ENCODE results near the gene CD6. TPM values are rescaled to one million over a fixed set of nuclear protein-coding genes. Genes with fewer than 3 reads are reported as not detected.

The CD6 gene
- total and polyA plus RNA-seq, 4 donors, result 1.2 to 3.1 (median 1.7) TPM

DNA sequence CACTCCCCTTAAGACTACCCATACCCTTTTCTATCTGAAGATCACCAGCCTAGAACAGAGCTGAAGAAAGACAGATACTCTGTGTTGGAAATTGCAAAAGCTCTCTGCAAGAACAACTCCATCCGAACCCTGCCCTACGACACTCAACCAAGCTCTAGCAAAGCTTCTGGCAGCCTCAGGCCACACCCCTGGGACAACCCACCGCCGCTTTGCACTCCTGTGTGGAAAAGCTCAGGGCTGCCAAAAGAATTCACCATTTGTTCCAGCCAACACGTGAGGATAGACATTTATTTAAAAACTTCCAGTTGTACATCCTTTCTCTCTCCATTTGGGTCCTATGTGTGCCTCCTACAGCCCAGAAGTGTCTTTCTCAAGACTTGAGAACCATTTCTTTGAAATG, 68.4 kb downstream of the CD6 start:
- Histone ChIP-seq H3K27ac (ENCODE audit: low read depth in 1 of 2, low read length in 1 of 2) (no peak overlapping the region), H3K9ac (ENCODE audit: insufficient read depth in 1 of 2, low read length in 2 of 2) (no peak overlapping the region), H3K27me3 (ENCODE audit: control insufficient read depth in 3 of 3, insufficient read depth in 3 of 3, low read length in 2 of 3) (no peaks in the 10 kb centered on the region), H3K4me3 (no peak overlapping the region), H3K36me3 (ENCODE audit: control insufficient read depth in 4 of 4, insufficient read depth in 4 of 4, low read length in 4 of 4) (no peaks in the 10 kb centered on the region), H3K9me3 (ENCODE audit: control insufficient read depth in 4 of 4, insufficient read depth in 3 of 4, low read length in 3 of 4) (no peaks in the 10 kb centered on the region), H3K4me1 (ENCODE audit: control insufficient read depth in 5 of 5, insufficient read depth in 5 of 5, low read length in 5 of 5) (peaks cover 0 to 12% (median 0%) of the 10 kb centered on the region in 5 donors)
- WGBS, 2 donors, result 67 to 79% methylated on average over 5 of the region's 5 CpGs
- DNase-seq (no peak), ATAC-seq (ENCODE audit: insufficient read depth, low FRiP score) (no peak)
- no peak for TF ChIP-seq CTCF (IDR thresholded peaks at IDR 0.05; ENCODE audit: control extremely low read depth, extremely low read depth)

DNA sequence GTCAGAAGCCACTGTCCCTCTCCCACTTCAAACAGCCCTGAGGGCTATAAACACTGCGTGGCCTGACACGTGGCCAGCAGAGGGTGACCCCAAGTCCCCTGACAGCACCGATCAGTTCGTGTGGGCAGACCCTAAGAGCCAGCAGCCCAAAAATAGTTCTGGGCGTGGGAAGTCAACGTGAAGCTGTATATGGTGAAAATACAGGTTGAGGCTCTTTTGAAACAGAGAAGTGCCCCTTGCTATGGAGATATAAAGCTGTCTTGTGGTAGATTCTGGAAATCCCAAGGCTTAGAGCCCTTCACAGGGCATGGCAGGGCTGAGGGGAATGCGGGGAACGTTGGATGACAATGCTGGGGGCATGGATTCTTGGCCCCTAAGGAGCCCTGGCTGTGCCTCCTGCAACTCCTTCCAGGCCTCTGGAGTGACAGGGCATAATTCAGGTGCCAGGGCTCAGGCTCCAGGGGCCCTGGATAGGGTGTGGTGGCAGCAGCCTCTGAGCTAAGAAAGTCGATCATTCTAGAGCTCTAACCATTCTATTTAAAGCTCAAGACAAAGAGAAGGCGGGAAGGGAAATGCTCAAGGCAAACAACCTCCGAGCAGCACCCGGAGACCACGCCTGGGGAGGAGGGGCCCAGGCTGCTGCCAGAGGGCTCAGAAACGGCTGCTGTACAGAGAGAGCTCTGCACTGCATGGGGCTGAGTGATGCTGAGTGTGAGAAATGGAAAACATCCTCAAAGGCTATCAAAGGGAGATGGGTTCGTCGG, 70.5 kb downstream of the CD6 start:
- DNase-seq, result peak; percentile 85 to 93 (median 87)
- ATAC-seq (ENCODE audit: insufficient read depth, low FRiP score), result peak; percentile 58
- Histone ChIP-seq H3K4me3 (no peak overlapping the region), H3K9ac (ENCODE audit: insufficient read depth in 1 of 2, low read length in 2 of 2) (peak overlapping the region in 1 of 2 donors; percentile 43), H3K27ac (ENCODE audit: low read depth in 1 of 2, low read length in 1 of 2) (peak overlapping the region in 1 of 2 donors; percentile 68), H3K27me3 (ENCODE audit: control insufficient read depth in 3 of 3, insufficient read depth in 3 of 3, low read length in 2 of 3) (no peaks in the 10 kb centered on the region), H3K4me1 (ENCODE audit: control insufficient read depth in 5 of 5, insufficient read depth in 5 of 5, low read length in 5 of 5) (peaks cover 0 to 12% (median 0%) of the 10 kb centered on the region in 5 donors), H3K36me3 (ENCODE audit: control insufficient read depth in 4 of 4, insufficient read depth in 4 of 4, low read length in 4 of 4) (no peaks in the 10 kb centered on the region), H3K9me3 (ENCODE audit: control insufficient read depth in 4 of 4, insufficient read depth in 3 of 4, low read length in 3 of 4) (no peaks in the 10 kb centered on the region)
- 30% methylated on average over 16 of the region's 16 CpGs for WGBS, 2 donors
- TF ChIP-seq CTCF (IDR thresholded peaks at IDR 0.05; ENCODE audit: control extremely low read depth, extremely low read depth), result no peak

DNA sequence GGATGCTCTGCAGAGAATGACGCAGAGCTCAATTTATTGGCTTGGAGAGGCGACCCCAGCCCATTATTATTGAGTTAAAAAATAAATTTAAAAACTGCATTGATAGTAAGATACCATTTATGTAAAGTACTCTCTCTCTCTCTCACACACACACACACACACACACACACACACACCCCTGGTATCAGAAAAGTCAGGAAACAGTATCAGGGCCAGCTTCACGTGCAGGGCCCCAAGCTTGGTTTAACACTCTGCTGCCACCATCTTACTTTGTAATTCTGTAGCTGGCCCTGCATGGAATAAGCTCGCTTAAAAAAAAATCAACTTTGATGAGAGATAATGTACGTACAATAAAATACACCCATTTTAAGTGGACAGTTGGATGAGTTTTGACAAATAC, 71.1 kb downstream of the CD6 start:
- no peak for DNase-seq
- ATAC-seq (ENCODE audit: insufficient read depth, low FRiP score), result no peak
- Histone ChIP-seq H3K4me1 (ENCODE audit: control insufficient read depth in 5 of 5, insufficient read depth in 5 of 5, low read length in 5 of 5) (peaks cover 0 to 12% (median 0%) of the 10 kb centered on the region in 5 donors), H3K4me3 (no peak overlapping the region), H3K9ac (ENCODE audit: insufficient read depth in 1 of 2, low read length in 2 of 2) (no peak overlapping the region), H3K27ac (ENCODE audit: low read depth in 1 of 2, low read length in 1 of 2) (no peak overlapping the region), H3K27me3 (ENCODE audit: control insufficient read depth in 3 of 3, insufficient read depth in 3 of 3, low read length in 2 of 3) (no peaks in the 10 kb centered on the region), H3K36me3 (ENCODE audit: control insufficient read depth in 4 of 4, insufficient read depth in 4 of 4, low read length in 4 of 4) (no peaks in the 10 kb centered on the region), H3K9me3 (ENCODE audit: control insufficient read depth in 4 of 4, insufficient read depth in 3 of 4, low read length in 3 of 4) (no peaks in the 10 kb centered on the region)
- WGBS, 2 donors, result 68% methylated on average over 5 of the region's 5 CpGs
- no peak for TF ChIP-seq CTCF (IDR thresholded peaks at IDR 0.05; ENCODE audit: control extremely low read depth, extremely low read depth)

Data from lung (tissue), 12 donors.